Loucy (cell line): ENCODE measurements around the gene RGSL1.

Experiments used
- CTCF ChIP-seq: fragments of 200-600 bp; sonication (generic); conservative IDR thresholded peaks from 2 replicates; pipeline ENCODE4 v1.5.1; 2014; ENCODE audit warnings: mild to moderate bottlenecking, antibody characterized with exemption, low read length
- EZH2phosphoT487 ChIP-seq: fragments of 200-600 bp; IDR thresholded peaks from 2 replicates; pipeline ENCODE4 v1.6.1; 2018; ENCODE audit warnings: antibody characterized with exemption, mild to moderate bottlenecking, moderate library complexity, borderline replicate concordance

- TF ChIP-seq CTCF (no peak), EZH2phosphoT487 (no peak)
Observed at GRCh38 chr1:182564406-182565004, 114.6 kb downstream of the RGSL1 start.
